Natural killer cell treated with Interleukin-12 subunit alpha and Interleukin-12 subunit beta and Interleukin-15 and Interleukin-18, amount 100 ng/mL, for 72 hours (primary cell): ENCODE data around the gene PLET1. TPM values are rescaled to one million over a fixed set of nuclear protein-coding genes. Genes with fewer than 3 reads are reported as not detected.
A peak's percentile ranks its signal among the peaks of the same experiment; 100 is the strongest.

Source experiments
- ATAC-seq, 2 donors: fragments of 150-1000 bp; cut with Tn5 transposase in 1 of 2; sonication (Bioruptor Pico), chemical (Tn5 transposase) in 1 of 2; 2 replicates each; pipeline ENCODE4 v1.10.0; 2021
- DNase-seq: peaks from one replicate; pipeline ENCODE4 v3.0.0; 2022; ENCODE audit warnings: low spot score
- H3K27ac Mint-ChIP-seq, 2 donors: 1 replicate in 1 of 2; 2 replicates in 1 of 2; pipeline ENCODE4 v1.8.0; 2022; ENCODE audit warnings: mixed read lengths in 2 of 2, mild to moderate bottlenecking in 1 of 2, moderate library complexity in 1 of 2
- H3K27me3 Mint-ChIP-seq, 2 donors: 1 replicate in 1 of 2; 2 replicates in 1 of 2; pipeline ENCODE4 v1.8.0; 2022; ENCODE audit warnings: mixed read lengths in 2 of 2
- H3K36me3 Mint-ChIP-seq: one replicate; pipeline ENCODE4 v1.8.0; 2022; ENCODE audit warnings: mixed read lengths
- H3K4me1 Mint-ChIP-seq, 2 donors: 1 replicate in 1 of 2; 2 replicates in 1 of 2; pipeline ENCODE4 v1.8.0; 2022; ENCODE audit warnings: low read depth in 2 of 2, mixed read lengths in 2 of 2, mild to moderate bottlenecking in 1 of 2
- H3K4me3 Mint-ChIP-seq: one replicate; pipeline ENCODE4 v1.8.0; 2022; ENCODE audit warnings: mixed read lengths
- H3K9me3 Mint-ChIP-seq: 2 replicates; pipeline ENCODE4 v1.8.0; 2022; ENCODE audit warnings: mixed read lengths
- total RNA-seq, 2 donors: library from RNA; stranded (reverse); gene quantifications; one replicate each; pipeline ENCODE4 v1.2.3, GENCODE V29; 2022

Gene PLET1
- total RNA-seq, 2 donors from 2014 or later, result not detected

DNA sequence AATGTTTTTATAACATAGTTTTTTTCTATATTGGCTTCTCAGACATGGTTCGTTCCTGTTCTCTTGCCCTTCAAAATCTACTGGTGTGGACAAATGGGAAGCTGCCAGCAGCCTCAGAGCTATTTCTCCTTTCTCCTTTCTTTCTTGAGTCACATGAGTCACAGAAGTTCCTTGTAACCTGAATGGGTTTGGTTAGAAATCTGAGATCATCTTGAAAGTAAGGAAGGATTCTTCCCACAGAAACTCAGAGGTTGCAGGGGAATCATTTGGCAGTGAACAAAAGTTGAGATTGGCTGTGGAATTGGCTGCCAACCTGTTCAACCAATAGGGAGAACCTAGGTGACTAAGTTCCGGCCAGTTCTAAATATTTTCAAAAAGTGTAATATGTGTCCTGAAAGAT is 12.5 kb downstream of the PLET1 start:
- ATAC-seq (no peak), DNase-seq (no peak)
- Mint-ChIP-seq H3K4me1 (no peaks in the 10 kb centered on the region), H3K36me3 (peaks cover 10% of the 10 kb centered on the region), H3K9me3 (no peaks in the 10 kb centered on the region), H3K27me3 (no peaks in the 10 kb centered on the region), H3K27ac (no peak overlapping the region), H3K4me3 (no peak overlapping the region)

DNA sequence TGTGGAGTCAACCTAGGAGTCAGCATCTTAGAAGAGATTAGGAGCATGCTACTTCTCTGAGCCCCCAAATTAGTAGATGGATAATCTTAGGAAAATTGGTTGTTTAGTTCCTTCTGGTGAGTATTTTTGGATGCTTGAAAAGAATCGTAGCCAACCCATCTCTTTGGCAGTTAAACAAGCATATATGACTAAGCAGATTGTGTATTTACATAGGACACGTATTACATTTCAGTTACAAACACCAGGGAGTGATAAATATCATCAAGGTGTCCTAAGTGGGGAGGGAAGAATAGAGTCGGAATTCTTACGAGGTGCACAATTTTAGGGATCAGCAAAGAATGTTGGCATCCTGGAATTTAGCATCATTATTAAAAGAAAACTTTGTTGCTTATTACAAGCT is 13.5 kb downstream of the PLET1 start:
- ATAC-seq, result no peak
- no peak overlapping the region for H3K27ac Mint-ChIP-seq
- H3K27me3 Mint-ChIP-seq, result no peaks in the 10 kb centered on the region
- no peak for DNase-seq
- no peaks in the 10 kb centered on the region for H3K9me3 Mint-ChIP-seq
- H3K36me3 Mint-ChIP-seq, result peaks cover 17% of the 10 kb centered on the region
- H3K4me3 Mint-ChIP-seq, result no peak overlapping the region
- H3K4me1 Mint-ChIP-seq, result no peaks in the 10 kb centered on the region

DNA sequence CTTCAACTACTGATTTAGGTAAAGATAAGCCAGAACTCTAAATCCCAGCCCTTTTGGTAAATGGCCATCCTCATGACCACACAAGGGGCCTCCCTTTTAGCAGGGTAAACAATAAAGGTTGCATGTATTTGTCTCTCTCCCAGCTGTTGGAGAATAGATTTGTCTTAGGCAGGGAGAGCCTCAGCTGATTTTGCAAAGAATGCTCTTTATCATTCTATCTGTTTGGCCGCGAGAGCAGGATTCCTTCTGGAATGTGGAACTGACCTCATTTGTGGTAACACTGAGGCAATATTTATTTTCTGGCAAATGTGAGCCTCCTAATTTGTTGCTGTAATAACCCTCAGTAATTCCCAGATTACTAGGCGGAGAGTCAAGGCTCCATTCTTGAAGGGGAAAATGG is 19.2 kb downstream of the PLET1 start:
- Mint-ChIP-seq H3K27ac (no peak overlapping the region), H3K4me3 (no peak overlapping the region), H3K4me1 (no peaks in the 10 kb centered on the region), H3K27me3 (no peaks in the 10 kb centered on the region), H3K36me3 (peaks cover 35% of the 10 kb centered on the region), H3K9me3 (no peaks in the 10 kb centered on the region)
- ATAC-seq (no peak), DNase-seq (no peak)

DNA sequence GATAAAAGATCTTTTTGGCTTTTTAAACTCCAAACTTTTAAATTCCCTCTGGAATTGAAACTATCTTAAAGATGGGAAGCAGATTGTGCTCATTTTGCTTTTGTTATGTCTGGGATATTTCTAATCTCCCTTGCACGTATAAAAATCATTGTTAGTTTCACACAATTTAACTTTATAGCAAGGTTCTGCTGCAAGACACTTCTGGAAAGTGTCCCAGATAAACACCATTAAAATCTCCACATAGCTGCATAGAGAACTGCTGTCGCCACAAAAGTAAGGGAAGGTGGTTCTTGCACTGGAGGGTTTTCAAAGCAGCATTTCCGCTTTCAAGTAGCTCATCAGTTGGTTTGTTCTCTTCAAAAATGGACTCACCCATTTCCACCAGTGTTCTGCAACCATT is 22.6 kb downstream of the PLET1 start:
- ATAC-seq (no peak), DNase-seq (no peak)
- H3K27me3 Mint-ChIP-seq, result no peaks in the 10 kb centered on the region
- H3K4me1 Mint-ChIP-seq, result no peaks in the 10 kb centered on the region
- peaks cover 36% of the 10 kb centered on the region for H3K36me3 Mint-ChIP-seq
- H3K27ac Mint-ChIP-seq, result no peak overlapping the region
- no peaks in the 10 kb centered on the region for H3K9me3 Mint-ChIP-seq
- no peak overlapping the region for H3K4me3 Mint-ChIP-seq

DNA sequence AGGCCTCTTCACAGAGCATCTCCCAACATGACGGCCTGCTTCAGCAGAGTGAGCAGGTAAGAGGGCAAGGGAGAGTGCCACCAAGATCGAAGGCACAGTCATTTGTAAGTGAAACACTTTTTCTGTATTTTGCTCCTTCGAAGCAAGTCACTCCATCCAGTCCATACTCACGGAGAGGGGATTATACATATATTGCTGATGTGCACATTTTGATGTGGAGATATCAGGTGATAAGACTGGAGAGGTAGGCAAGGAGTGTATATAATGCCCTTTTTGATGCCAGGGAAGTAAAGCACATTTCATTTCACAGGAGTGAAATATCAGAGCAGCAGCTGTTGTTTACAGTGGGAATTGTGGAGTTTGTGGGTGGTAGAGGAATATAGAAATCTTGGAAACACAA is 23.2 kb downstream of the PLET1 start:
- Mint-ChIP-seq H3K27me3 (no peaks in the 10 kb centered on the region), H3K4me3 (no peak overlapping the region), H3K36me3 (peaks cover 30% of the 10 kb centered on the region), H3K4me1 (no peaks in the 10 kb centered on the region), H3K27ac (no peak overlapping the region), H3K9me3 (no peaks in the 10 kb centered on the region)
- ATAC-seq, result no peak
- no peak for DNase-seq

DNA sequence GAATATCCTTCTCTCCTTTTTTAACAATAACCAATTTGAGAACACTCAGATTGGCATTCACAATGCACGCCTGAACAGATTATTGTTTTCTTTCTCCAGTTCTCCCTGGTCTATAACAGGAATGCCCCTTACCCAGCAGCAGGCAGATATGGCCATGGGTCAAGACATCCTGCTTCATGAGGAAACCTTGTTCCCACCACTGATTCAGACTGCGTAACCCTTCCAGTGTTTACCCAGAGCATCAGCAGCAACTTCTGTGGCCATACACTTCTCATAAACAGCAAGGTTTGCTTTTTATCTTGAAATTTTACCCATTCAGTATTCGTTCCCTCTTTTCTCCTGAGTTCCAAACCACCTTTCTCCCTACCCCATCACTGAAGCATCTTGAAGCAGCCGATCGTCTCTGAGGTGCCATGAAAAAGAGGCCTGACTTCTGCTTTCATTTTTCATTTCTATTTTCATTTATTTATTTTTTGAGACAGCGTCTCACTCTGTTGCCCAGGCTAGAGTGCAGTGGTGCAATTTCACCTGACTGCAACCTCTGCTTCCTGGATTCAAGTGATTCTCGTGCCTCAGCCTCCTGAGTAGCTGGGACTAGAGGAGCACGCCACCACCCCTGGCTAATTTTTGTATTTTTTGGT is 24.8 kb downstream of the PLET1 start:
- Mint-ChIP-seq H3K9me3 (no peaks in the 10 kb centered on the region), H3K4me3 (no peak overlapping the region), H3K27ac (no peak overlapping the region), H3K36me3 (peaks cover 29% of the 10 kb centered on the region), H3K27me3 (no peaks in the 10 kb centered on the region), H3K4me1 (peaks cover 0 to 3% of the 10 kb centered on the region in 2 donors)
- ATAC-seq (no peak), DNase-seq (no peak)

DNA sequence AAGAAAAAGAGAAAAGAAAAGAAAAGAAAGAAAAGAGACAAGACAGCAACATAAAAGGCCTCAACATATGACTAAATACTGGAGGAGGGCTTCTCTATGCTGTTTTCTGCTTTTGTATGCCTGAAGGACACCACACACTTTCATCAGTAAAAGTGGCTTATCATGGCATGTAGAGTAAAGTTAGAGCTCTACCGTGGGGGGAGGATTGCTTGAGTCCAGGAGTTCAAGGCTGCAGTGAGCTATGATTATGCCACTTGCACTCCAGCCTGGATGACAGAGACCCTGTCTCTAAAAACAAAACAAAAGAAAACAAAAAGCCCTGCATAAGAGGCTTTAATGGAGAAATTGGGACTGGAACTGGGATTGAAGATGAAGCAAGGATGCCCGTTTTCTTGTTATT is 28.7 kb downstream of the PLET1 start:
- H3K4me3 Mint-ChIP-seq, result no peak overlapping the region
- H3K27ac Mint-ChIP-seq, result no peak overlapping the region
- no peak for DNase-seq
- H3K4me1 Mint-ChIP-seq, result peaks cover 15 to 19% of the 10 kb centered on the region in 2 donors
- no peak for ATAC-seq
- H3K36me3 Mint-ChIP-seq, result peaks cover 34% of the 10 kb centered on the region
- no peaks in the 10 kb centered on the region for H3K9me3 Mint-ChIP-seq
- H3K27me3 Mint-ChIP-seq, result no peaks in the 10 kb centered on the region

DNA sequence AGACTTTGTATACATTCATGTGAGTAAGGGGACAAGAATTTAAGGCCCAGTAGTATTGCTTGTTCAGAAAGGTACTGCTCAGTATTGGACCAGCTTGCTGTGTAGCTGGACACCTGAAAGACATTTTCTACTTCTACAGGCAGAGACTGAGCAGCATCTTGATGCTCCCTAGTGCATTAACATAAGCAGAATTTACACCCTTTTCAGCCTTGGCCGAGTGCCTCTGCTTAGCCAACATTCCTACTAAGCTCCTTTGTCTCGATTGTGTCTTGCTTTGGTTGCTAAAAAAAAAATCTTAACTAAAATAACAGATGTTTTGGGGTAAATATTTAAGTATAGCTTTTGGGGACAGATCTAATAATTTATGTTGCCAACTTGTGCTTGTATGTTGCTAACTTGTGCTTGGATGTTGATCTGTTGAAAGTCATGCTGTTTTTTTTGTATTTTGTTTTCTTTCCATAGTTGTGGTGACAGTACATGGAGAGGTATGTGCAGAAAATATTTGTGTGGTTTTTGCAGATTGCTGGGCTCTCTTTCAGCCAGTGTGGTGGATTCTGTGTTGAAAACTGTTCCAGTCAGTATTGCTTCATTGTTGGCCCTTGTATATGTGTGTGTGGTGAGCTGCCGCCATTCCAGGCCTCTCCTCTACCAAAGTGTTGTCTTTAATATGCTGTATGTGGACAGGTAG is 30.8 kb downstream of the PLET1 start:
- Mint-ChIP-seq H3K27me3 (no peaks in the 10 kb centered on the region), H3K4me3 (no peak overlapping the region), H3K9me3 (no peaks in the 10 kb centered on the region), H3K4me1 (peaks cover 15 to 25% of the 10 kb centered on the region in 2 donors), H3K27ac (no peak overlapping the region), H3K36me3 (peaks cover 18% of the 10 kb centered on the region)
- no peak for ATAC-seq
- DNase-seq, result no peak

DNA sequence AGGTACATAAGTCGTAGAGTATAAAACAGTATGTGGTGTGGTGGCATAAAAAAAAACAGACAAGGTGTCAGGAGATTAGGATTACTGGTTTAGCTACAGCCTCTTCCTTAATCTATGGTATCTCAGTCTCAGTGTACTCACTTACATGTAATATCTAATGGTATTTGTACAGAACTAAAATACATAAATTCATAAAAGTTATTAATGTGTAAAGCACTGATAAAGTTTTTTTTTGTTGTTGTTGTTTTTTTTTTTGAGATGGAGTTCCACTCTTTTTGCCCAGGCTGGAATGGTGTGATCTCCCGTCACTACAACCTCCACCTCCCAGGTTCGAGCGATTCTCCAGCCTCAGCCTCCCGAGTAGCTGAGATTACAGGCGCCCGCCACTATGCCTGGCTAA is 31.5 kb downstream of the PLET1 start:
- H3K36me3 Mint-ChIP-seq, result peaks cover 18% of the 10 kb centered on the region
- peaks cover 15 to 31% of the 10 kb centered on the region in 2 donors for H3K4me1 Mint-ChIP-seq
- H3K4me3 Mint-ChIP-seq, result no peak overlapping the region
- H3K9me3 Mint-ChIP-seq, result no peaks in the 10 kb centered on the region
- H3K27ac Mint-ChIP-seq, result no peak overlapping the region
- ATAC-seq (no peak), DNase-seq (no peak)
- no peaks in the 10 kb centered on the region for H3K27me3 Mint-ChIP-seq

DNA sequence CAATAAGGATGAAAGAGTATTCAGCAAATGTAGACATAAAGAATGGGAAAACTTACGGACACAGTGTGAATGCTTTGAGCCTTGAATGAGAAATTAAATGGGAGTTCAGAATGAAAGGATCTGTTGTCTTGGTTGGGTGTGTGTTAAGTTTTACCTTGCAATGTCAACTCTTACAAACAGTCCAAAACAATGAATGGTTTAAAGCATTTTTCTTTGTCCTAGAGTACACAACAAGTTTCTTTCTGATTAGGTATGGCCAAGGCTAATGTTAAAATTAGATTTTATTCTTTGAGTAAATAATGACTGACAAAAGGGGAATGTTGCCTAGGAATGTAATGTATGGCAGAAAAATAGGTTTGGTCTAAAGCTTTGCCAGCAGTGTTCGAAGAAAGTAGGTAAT is 32.0 kb downstream of the PLET1 start:
- Mint-ChIP-seq H3K4me1 (peaks cover 15 to 31% of the 10 kb centered on the region in 2 donors), H3K9me3 (no peaks in the 10 kb centered on the region), H3K4me3 (no peak overlapping the region), H3K36me3 (peaks cover 18% of the 10 kb centered on the region), H3K27me3 (no peaks in the 10 kb centered on the region), H3K27ac (no peak overlapping the region)
- no peak for ATAC-seq
- no peak for DNase-seq

DNA sequence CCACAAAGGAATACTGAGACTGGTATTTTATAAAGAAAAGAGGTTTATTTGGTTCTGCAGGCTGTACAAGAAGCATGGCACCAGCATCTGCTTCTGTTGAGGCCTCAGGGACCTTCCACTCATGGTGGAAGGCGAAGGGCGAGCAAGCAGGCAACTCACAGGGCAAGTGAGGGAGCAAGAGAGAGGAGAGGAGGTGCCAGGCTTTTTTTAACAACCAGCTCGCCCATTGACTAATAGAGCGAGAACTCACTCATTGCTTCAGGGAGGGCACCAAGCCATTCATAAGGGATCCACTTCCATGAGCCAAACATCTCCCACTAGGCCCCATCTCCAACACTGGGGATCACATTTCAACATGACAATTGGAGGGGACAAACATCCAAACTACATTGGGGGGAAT is 33.2 kb downstream of the PLET1 start:
- no peak for ATAC-seq
- H3K4me1 Mint-ChIP-seq, result peaks cover 15 to 31% of the 10 kb centered on the region in 2 donors
- no peaks in the 10 kb centered on the region for H3K27me3 Mint-ChIP-seq

DNA sequence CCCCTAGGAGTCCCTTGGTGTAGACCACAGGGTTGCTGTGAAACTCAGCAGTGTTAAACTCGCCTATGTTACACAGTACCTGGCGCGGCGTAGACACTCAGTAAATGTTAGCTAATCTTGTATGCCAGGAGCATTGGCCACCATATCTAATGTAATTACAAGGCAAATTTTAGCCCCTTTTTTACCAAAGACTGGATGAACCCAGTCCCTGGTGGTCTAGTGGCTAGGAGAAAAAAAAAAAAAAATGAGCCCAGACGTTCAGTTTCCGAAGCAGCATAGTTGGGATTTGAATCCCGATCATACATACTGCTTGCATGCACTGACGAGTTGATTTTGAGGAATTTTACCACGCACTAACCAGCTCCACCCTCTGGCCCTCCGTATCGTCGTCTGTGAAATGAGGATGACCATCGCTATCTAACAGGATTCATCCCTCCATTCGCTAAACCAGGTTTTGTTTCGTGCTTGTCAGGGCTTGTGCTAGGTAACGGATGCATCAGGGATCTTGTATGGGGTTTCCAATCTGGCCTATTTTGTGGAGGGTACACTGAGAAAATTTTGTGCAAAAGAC is 33.7 kb downstream of the PLET1 start:
- Mint-ChIP-seq H3K27me3 (no peaks in the 10 kb centered on the region), H3K4me1 (peaks cover 15 to 31% of the 10 kb centered on the region in 2 donors), H3K4me3 (peak overlapping the region; percentile 92), H3K9me3 (no peaks in the 10 kb centered on the region), H3K36me3 (peaks cover 18% of the 10 kb centered on the region), H3K27ac (peak overlapping the region; percentile 84 to 90)
- ATAC-seq, result peak; percentile 78 to 82
- DNase-seq, result no peak

More for the DNA sequence above, 33.2 kb downstream of the PLET1 start:
- Mint-ChIP-seq H3K36me3 (peaks cover 18% of the 10 kb centered on the region), H3K4me3 (peak overlapping the region; percentile 92), H3K27ac (peak overlapping the region; percentile 84 to 90), H3K9me3 (no peaks in the 10 kb centered on the region)
- no peak for DNase-seq

DNA sequence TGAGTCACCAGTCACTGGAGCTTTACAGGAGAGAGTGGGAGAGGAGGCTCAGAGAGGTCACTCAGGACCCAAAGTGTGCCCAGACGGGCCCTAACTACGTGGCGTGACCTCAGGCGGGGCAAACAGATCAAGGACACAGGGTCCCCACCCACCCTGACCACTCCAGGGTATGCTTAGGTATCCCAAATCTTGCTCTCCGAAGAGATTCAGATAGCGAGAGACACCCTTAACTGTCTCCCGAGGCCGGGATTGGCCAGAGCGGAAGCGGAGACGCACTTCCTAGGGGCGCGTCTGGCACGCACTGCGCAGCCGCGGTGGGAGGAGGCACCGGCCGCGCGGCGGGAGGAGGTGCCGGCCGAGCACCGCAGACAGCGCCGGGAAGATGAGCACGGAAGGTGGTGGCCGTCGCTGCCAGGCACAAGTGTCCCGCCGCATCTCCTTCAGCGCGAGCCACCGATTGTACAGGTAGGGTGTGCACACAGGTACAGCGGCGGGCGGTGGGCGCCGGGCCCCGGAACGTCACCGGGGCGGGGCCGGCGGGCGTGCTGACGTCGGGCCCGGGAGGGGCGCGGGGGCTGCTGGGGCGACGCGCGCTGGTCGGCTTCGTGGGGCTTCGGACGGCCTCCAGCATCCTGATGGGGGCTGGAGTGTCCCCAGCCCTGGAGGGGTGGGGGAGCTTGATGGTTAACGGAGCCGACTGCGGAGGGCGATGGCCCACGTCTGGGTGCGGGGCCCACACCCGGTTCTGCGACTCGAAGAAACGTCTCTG is 34.4 kb downstream of the PLET1 start, which contains the start of gene PTS:
Gene PTS (plus strand): TSS at position 367 of the 769 bp plus-strand sequence. CDS start 16 bp downstream, at position 383.
- Mint-ChIP-seq H3K27ac (peak within 1 kb of the TSS; percentile 84 to 90), H3K9me3 (no peaks in the 10 kb centered on the region), H3K27me3 (no peaks in the 10 kb centered on the region), H3K36me3 (peaks cover 18% of the 10 kb centered on the region), H3K4me1 (peaks cover 15 to 31% of the 10 kb centered on the region in 2 donors), H3K4me3 (peak within 1 kb of the TSS; percentile 92)
- ATAC-seq (peak; percentile 96 to 97), DNase-seq (peak; percentile 91)

DNA sequence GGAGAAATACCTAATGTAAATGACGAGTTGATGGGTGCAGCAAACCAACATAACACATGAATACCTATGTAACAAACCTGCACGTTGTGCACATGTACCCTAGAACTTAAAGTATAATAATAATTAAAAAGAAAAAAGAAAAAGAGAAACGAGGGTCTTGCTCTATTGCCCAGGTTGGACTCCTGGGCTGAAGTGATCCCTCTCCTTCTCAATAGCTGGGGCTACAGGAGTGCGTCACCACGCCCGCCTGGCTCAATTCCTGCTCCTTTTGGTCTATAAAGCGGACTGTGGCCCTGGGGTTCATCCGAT is 35.0 kb downstream of the PLET1 start:
- DNase-seq (no peak), ATAC-seq (no peak)
- Mint-ChIP-seq H3K9me3 (no peaks in the 10 kb centered on the region), H3K27ac (peak overlapping the region; percentile 84 to 90), H3K4me3 (peak overlapping the region; percentile 92), H3K36me3 (peaks cover 18% of the 10 kb centered on the region), H3K27me3 (no peaks in the 10 kb centered on the region), H3K4me1 (peaks cover 12 to 31% of the 10 kb centered on the region in 2 donors)
